ENCODE results near the gene CNN2. TPM values are rescaled to one million over a fixed set of nuclear protein-coding genes. Genes with fewer than 3 reads are reported as not detected.

Gene CNN2
- total and polyA plus RNA-seq, 2 of the 13 experiments (the other 11 are each of a cell fraction or from before 2014, with no cell fraction given): 63.6 to 70.0 TPM

DNA sequence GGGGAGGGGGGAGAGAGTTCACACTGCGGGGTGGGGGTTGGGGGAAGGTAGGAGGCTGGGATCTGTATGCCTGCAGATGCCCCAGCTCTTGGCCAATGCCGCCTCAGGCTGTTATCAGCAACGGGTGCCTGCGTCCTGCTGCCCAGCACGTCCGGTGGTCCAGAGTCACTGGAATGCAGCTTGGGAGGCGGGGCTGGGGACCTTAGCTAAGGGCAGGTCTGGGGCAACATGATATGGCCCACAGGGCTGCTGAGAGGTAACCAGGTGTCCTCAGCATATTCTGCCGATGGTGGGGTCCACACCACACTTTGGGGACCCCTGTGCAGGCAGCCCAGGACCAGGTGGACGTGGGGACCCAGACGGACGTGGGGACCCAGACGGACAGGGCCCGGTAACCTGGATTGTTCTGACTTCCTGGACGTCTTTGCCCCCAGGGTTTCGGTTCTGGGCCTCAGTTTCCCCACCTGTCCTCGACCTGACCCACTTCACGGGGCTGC, 39.9 kb downstream of the CNN2 start (continued):
- TF ChIP-seq THAP11 (CRISPR knock-in tag; IDR thresholded peaks at IDR 0.05): no peak
- no peak for TF ChIP-seq TAF15 (IDR thresholded peaks at IDR 0.05; ENCODE audit: low read depth, low read length, poor library complexity, severe bottlenecking)
- TF ChIP-seq ZNF619 (CRISPR knock-in tag; IDR thresholded peaks at IDR 0.05): no peak
- TF ChIP-seq ZNF780A (CRISPR knock-in tag; IDR thresholded peaks at IDR 0.05): no peak
- TF ChIP-seq, protein P1, sequence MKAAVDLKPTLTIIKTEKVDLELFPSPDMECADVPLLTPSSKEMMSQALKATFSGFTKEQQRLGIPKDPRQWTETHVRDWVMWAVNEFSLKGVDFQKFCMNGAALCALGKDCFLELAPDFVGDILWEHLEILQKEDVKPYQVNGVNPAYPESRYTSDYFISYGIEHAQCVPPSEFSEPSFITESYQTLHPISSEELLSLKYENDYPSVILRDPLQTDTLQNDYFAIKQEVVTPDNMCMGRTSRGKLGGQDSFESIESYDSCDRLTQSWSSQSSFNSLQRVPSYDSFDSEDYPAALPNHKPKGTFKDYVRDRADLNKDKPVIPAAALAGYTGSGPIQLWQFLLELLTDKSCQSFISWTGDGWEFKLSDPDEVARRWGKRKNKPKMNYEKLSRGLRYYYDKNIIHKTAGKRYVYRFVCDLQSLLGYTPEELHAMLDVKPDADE (CRISPR knock-in tag; IDR thresholded peaks at IDR 0.05): 0 out of 2 replicates have a peak, but pooled peaks have one; percentile 20
- TF ChIP-seq ZNF234 (CRISPR knock-in tag; conservative IDR thresholded peaks at IDR 0.05): no peak
- no peak for TF ChIP-seq ZNF674 (CRISPR knock-in tag; IDR thresholded peaks at IDR 0.05; ENCODE audit: low read depth)
- peak; percentile 15; the same call in 1 of the 2 replicates for TF ChIP-seq NRL (CRISPR knock-in tag; IDR thresholded peaks at IDR 0.05; ENCODE audit: borderline replicate concordance)
- TF ChIP-seq MAFG (CRISPR knock-in tag; IDR thresholded peaks at IDR 0.05): no peak
- no peak for TF ChIP-seq KLF6 (CRISPR knock-in tag; IDR thresholded peaks at IDR 0.05)
- no peak for TF ChIP-seq PTBP1 (IDR thresholded peaks at IDR 0.05; ENCODE audit: low read depth, low read length, poor library complexity, severe bottlenecking)
- TF ChIP-seq, protein P2, sequence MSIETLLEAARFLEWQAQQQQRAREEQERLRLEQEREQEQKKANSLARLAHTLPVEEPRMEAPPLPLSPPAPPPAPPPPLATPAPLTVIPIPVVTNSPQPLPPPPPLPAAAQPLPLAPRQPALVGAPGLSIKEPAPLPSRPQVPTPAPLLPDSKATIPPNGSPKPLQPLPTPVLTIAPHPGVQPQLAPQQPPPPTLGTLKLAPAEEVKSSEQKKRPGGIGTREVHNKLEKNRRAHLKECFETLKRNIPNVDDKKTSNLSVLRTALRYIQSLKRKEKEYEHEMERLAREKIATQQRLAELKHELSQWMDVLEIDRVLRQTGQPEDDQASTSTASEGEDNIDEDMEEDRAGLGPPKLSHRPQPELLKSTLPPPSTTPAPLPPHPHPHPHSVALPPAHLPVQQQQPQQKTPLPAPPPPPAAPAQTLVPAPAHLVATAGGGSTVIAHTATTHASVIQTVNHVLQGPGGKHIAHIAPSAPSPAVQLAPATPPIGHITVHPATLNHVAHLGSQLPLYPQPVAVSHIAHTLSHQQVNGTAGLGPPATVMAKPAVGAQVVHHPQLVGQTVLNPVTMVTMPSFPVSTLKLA (IDR thresholded peaks at IDR 0.05): no peak
- no peak for TF ChIP-seq ZNF766 (CRISPR knock-in tag; IDR thresholded peaks at IDR 0.05; ENCODE audit: borderline replicate concordance)
- TF ChIP-seq, protein P3, sequence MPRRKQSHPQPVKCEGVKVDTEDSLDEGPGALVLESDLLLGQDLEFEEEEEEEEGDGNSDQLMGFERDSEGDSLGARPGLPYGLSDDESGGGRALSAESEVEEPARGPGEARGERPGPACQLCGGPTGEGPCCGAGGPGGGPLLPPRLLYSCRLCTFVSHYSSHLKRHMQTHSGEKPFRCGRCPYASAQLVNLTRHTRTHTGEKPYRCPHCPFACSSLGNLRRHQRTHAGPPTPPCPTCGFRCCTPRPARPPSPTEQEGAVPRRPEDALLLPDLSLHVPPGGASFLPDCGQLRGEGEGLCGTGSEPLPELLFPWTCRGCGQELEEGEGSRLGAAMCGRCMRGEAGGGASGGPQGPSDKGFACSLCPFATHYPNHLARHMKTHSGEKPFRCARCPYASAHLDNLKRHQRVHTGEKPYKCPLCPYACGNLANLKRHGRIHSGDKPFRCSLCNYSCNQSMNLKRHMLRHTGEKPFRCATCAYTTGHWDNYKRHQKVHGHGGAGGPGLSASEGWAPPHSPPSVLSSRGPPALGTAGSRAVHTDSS (CRISPR knock-in tag; conservative IDR thresholded peaks at IDR 0.05): no peak
- TF ChIP-seq, protein P4, sequence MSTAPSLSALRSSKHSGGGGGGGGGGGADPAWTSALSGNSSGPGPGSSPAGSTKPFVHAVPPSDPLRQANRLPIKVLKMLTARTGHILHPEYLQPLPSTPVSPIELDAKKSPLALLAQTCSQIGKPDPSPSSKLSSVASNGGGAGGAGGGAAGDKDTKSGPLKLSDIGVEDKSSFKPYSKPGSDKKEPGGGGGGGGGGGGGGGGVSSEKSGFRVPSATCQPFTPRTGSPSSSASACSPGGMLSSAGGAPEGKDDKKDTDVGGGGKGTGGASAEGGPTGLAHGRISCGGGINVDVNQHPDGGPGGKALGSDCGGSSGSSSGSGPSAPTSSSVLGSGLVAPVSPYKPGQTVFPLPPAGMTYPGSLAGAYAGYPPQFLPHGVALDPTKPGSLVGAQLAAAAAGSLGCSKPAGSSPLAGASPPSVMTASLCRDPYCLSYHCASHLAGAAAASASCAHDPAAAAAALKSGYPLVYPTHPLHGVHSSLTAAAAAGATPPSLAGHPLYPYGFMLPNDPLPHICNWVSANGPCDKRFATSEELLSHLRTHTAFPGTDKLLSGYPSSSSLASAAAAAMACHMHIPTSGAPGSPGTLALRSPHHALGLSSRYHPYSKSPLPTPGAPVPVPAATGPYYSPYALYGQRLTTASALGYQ (CRISPR knock-in tag; IDR thresholded peaks at IDR 0.05): peak; percentile 45; the same call in 1 of the 2 replicates
- TF ChIP-seq SALL1 (CRISPR knock-in tag; IDR thresholded peaks at IDR 0.05): no peak
- TF ChIP-seq, protein P5, sequence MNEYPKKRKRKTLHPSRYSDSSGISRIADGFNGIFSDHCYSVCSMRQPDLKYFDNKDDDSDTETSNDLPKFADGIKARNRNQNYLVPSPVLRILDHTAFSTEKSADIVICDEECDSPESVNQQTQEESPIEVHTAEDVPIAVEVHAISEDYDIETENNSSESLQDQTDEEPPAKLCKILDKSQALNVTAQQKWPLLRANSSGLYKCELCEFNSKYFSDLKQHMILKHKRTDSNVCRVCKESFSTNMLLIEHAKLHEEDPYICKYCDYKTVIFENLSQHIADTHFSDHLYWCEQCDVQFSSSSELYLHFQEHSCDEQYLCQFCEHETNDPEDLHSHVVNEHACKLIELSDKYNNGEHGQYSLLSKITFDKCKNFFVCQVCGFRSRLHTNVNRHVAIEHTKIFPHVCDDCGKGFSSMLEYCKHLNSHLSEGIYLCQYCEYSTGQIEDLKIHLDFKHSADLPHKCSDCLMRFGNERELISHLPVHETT (CRISPR knock-in tag; conservative IDR thresholded peaks at IDR 0.05): no peak
- 0 out of 2 replicates have a peak, but pooled peaks have one; percentile 20 for TF ChIP-seq ZNF777 (CRISPR knock-in tag; IDR thresholded peaks at IDR 0.05)
- TF ChIP-seq, protein P6, sequence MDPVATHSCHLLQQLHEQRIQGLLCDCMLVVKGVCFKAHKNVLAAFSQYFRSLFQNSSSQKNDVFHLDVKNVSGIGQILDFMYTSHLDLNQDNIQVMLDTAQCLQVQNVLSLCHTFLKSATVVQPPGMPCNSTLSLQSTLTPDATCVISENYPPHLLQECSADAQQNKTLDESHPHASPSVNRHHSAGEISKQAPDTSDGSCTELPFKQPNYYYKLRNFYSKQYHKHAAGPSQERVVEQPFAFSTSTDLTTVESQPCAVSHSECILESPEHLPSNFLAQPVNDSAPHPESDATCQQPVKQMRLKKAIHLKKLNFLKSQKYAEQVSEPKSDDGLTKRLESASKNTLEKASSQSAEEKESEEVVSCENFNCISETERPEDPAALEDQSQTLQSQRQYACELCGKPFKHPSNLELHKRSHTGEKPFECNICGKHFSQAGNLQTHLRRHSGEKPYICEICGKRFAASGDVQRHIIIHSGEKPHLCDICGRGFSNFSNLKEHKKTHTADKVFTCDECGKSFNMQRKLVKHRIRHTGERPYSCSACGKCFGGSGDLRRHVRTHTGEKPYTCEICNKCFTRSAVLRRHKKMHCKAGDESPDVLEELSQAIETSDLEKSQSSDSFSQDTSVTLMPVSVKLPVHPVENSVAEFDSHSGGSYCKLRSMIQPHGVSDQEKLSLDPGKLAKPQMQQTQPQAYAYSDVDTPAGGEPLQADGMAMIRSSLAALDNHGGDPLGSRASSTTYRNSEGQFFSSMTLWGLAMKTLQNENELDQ (CRISPR knock-in tag; IDR thresholded peaks at IDR 0.05; ENCODE audit: borderline replicate concordance): no peak
- no peak; the same call in 1 of the 2 replicates for TF ChIP-seq AKAP8 (CRISPR knock-in tag; IDR thresholded peaks at IDR 0.05)

Measured in HepG2 (cell line).